OCI-LY7 (cell line): Measurements from ENCODE around the gene PGGHG. TPM values are rescaled to one million over a fixed set of nuclear protein-coding genes. Genes with fewer than 3 reads are reported as not detected.

ENCODE experiments used
- BruUV-seq: library from RNA; stranded (reverse); fragments of 400-500 nt; replicated peaks from 2 replicates; lab custom pipeline; 2021; lab: Mats Ljungman, UMichigan
- CTCF ChIA-PET: fragments of 300-600 bp; sonication (Branson Sonifier 250); formaldehyde crosslinking; loops from one replicate; lab custom pipeline; 2022; ENCODE audit warnings: antibody characterized with exemption; ENCODE audit not compliant: unreplicated experiment; lab: Charles Lee
- POLR2A ChIA-PET: fragments of 300-600 bp; sonication (Branson Sonifier 250); formaldehyde crosslinking; loops from one replicate; lab custom pipeline; 2022; ENCODE audit warnings: antibody characterized with exemption; lab: Charles Lee
- DNase-seq: peaks from one replicate; pipeline ENCODE4 v3.0.0-alpha.2; 2015; ENCODE audit warnings: low spot score
- H2AFZ ChIP-seq: fragments of 200-600 bp; sonication (generic), shearing (Covaris generic); 2 replicates; pipeline ENCODE4 v1.6.1; 2014; ENCODE audit warnings: mild to moderate bottlenecking, antibody characterized with exemption, low read length, moderate library complexity
- H3K27ac ChIP-seq: fragments of 200-600 bp; sonication (generic); 2 replicates; pipeline ENCODE4 v1.5.1; 2014; ENCODE audit warnings: mixed run types, low read depth, mild to moderate bottlenecking, moderate library complexity, low read length, inconsistent platforms; ENCODE audit not compliant: poor library complexity, severe bottlenecking
- H3K36me3 ChIP-seq: fragments of 200-600 bp; sonication (generic); 2 replicates; pipeline ENCODE4 v1.6.1; 2014; ENCODE audit warnings: mild to moderate bottlenecking, antibody characterized with exemption, low read length, moderate library complexity, mixed read lengths; ENCODE audit not compliant: insufficient read depth
- H3K4me1 ChIP-seq: fragments of 200-600 bp; sonication (generic); 2 replicates; pipeline ENCODE4 v1.5.1; 2014; ENCODE audit warnings: mild to moderate bottlenecking, low read length; ENCODE audit not compliant: insufficient read depth, poor library complexity, severe bottlenecking
- H3K4me2 ChIP-seq: fragments of 200-600 bp; sonication (generic); 2 replicates; pipeline ENCODE4 v1.6.1; 2014; ENCODE audit warnings: mild to moderate bottlenecking, low read length
- H3K4me3 ChIP-seq: fragments of 200-600 bp; sonication (generic); 2 replicates; pipeline ENCODE4 v1.5.1; 2014; ENCODE audit warnings: mild to moderate bottlenecking, low read depth, low read length; ENCODE audit not compliant: poor library complexity, severe bottlenecking
- H3K79me2 ChIP-seq: fragments of 200-600 bp; sonication (generic); 2 replicates; pipeline ENCODE4 v1.6.1; 2016; ENCODE audit warnings: low read depth, mild to moderate bottlenecking, low read length, moderate library complexity, mixed read lengths; ENCODE audit not compliant: insufficient read depth
- H3K9me2 ChIP-seq: fragments of 200-600 bp; sonication (generic); 2 replicates; pipeline ENCODE4 v1.6.1; 2016; ENCODE audit warnings: mild to moderate bottlenecking, low read length, mixed read lengths; ENCODE audit not compliant: insufficient read depth
- H3K9me3 ChIP-seq: fragments of 200-600 bp; sonication (generic); 2 replicates; pipeline ENCODE4 v1.6.1; 2014; ENCODE audit warnings: mild to moderate bottlenecking, mixed run types, low read length, mixed read lengths
- H4K20me1 ChIP-seq: fragments of 200-600 bp; sonication (generic); 2 replicates; pipeline ENCODE4 v1.6.1; 2014; ENCODE audit warnings: mild to moderate bottlenecking, antibody characterized with exemption, low read length, moderate library complexity, mixed read lengths; ENCODE audit not compliant: insufficient read depth
- CTCF ChIP-seq: fragments of 200-600 bp; sonication (generic); conservative IDR thresholded peaks from 2 replicates; pipeline ENCODE4 v1.5.1; 2014; ENCODE audit warnings: mild to moderate bottlenecking, antibody characterized with exemption, low read length, moderate library complexity, mixed read lengths
- EZH2phosphoT487 ChIP-seq: fragments of 200-600 bp; sonication (generic); IDR thresholded peaks from 2 replicates; pipeline ENCODE4 v1.6.1; 2018; ENCODE audit warnings: low read depth, borderline replicate concordance, mild to moderate bottlenecking, mixed run types, antibody characterized with exemption, low read length, moderate library complexity, mixed read lengths
- intact Hi-C: fragments of 100-400 bp; cut with micrococcal nuclease; formaldehyde crosslinking; loops from one replicate; pipeline ENCODE4 v1.10.0; 2022; ENCODE audit not compliant: unreplicated experiment
- total RNA-seq, 2 experiments: library from RNA; depleted of rRNA in 1 of 2; stranded (reverse); fragments of >200 nt in 1 of 2; shearing (Covaris generic) in 1 of 2; gene quantifications; 2 replicates each; pipeline ENCODE4 v1.2.3, GENCODE V29; 2014 to 2022

Gene PGGHG
- total RNA-seq, 2 experiments from 2014 or later: 0.93 to 6.3 TPM

GRCh38 chr11:304061-304506 lies 15.2 kb downstream of the PGGHG start:
- Histone ChIP-seq H3K27ac (no peak overlapping the region), H3K9me2 (no peaks in the 10 kb centered on the region), H3K9me3 (no peaks in the 10 kb centered on the region), H3K79me2 (no peaks in the 10 kb centered on the region), H2AFZ (no peak overlapping the region), H3K36me3 (no peaks in the 10 kb centered on the region), H3K4me3 (no peak overlapping the region), H3K4me2 (no peak overlapping the region), H3K4me1 (peaks cover 22% of the 10 kb centered on the region), H4K20me1 (no peaks in the 10 kb centered on the region)
- DNase-seq: no peak
- ChIA-PET CTCF (interaction anchor here (0.6 kb wide), 1 partner anchor 52 kb away, joined by 11 read pairs; no protein-coding TSS in a partner anchor), POLR2A (interaction anchor here (0.6 to 1.5 kb wide), 2 partner anchors 51 to 188 kb away, joined by 4 to 6 read pairs; no protein-coding TSS in a partner anchor)
- TF ChIP-seq EZH2phosphoT487: no peak
- no peak for TF ChIP-seq CTCF
- intact Hi-C loops: loop anchor here (10.0 kb wide), 1 partner anchor 49 kb away; no protein-coding TSS in a partner anchor
- no TSS peak for BruUV-seq

GRCh38 chr11:304915-305843 lies 16.3 kb downstream of the PGGHG start:
- H3K9me2 ChIP-seq: no peaks in the 10 kb centered on the region
- no peaks in the 10 kb centered on the region for H3K79me2 ChIP-seq
- ChIA-PET POLR2A (interaction anchor here (0.6 to 1.5 kb wide), 4 partner anchors 12 to 187 kb away, joined by 3 to 6 read pairs (median 4); no protein-coding TSS in a partner anchor), CTCF (interaction anchor here (0.6 to 1.1 kb wide), 3 partner anchors 50 to 208 kb away, joined by 3 to 4 read pairs (median 3); no protein-coding TSS in a partner anchor)
- H3K9me3 ChIP-seq: no peaks in the 10 kb centered on the region
- no peaks in the 10 kb centered on the region for H4K20me1 ChIP-seq
- intact Hi-C loops: loop anchor here (1.0 to 10.0 kb wide), 4 partner anchors 50 to 143 kb away; no protein-coding TSS in a partner anchor
- no TSS peak for BruUV-seq
- no peaks in the 10 kb centered on the region for H3K36me3 ChIP-seq
- H3K4me3 ChIP-seq: no peak overlapping the region
- no peak overlapping the region for H3K27ac ChIP-seq
- TF ChIP-seq EZH2phosphoT487 (no peak), CTCF (peak; percentile 85)
- no peak overlapping the region for H3K4me2 ChIP-seq
- peak; percentile 80 for DNase-seq
- H2AFZ ChIP-seq: no peak overlapping the region
- peaks cover 31% of the 10 kb centered on the region for H3K4me1 ChIP-seq
